C4-2B (cell line): ENCODE measurements around the gene IL16.

Experiments
- H3K27ac ChIP-seq: fragments of 450-650 bp; 2 replicates; pipeline ENCODE4 v1.5.1; 2017
- ZFX ChIP-seq: fragments of 450-650 bp; IDR thresholded peaks from 2 replicates; pipeline ENCODE4 v1.6.1; 2017
- TF ChIP-seq, protein P1 (sequence below): fragments of 450-650 bp; conservative IDR thresholded peaks from 2 replicates; pipeline ENCODE4 v1.5.1; 2017; ENCODE audit warnings: mild to moderate bottlenecking

The IL16 gene

DNA sequence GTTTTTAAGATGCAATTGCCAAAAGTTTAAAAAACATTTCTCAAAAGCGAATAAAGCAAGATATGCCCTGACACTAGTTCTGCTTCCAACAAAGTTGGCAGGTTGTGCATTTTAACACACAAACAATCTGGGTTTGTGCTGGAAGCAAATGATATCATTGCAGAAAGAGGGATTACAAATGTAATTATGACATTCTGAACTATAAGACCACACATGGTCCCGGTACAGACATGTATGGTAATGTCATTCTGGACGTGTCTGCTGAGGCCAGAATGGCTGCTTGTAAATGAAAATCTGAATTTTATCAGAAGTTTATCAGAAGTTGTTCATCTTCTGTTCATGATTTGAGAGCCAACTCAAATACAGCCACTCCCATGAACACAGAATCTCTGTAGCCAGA is 166.6 kb downstream of the IL16 start:
- no peak overlapping the region for H3K27ac ChIP-seq
- TF ChIP-seq ZFX, result no peak
- TF ChIP-seq, protein P1, sequence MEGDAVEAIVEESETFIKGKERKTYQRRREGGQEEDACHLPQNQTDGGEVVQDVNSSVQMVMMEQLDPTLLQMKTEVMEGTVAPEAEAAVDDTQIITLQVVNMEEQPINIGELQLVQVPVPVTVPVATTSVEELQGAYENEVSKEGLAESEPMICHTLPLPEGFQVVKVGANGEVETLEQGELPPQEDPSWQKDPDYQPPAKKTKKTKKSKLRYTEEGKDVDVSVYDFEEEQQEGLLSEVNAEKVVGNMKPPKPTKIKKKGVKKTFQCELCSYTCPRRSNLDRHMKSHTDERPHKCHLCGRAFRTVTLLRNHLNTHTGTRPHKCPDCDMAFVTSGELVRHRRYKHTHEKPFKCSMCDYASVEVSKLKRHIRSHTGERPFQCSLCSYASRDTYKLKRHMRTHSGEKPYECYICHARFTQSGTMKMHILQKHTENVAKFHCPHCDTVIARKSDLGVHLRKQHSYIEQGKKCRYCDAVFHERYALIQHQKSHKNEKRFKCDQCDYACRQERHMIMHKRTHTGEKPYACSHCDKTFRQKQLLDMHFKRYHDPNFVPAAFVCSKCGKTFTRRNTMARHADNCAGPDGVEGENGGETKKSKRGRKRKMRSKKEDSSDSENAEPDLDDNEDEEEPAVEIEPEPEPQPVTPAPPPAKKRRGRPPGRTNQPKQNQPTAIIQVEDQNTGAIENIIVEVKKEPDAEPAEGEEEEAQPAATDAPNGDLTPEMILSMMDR, result no peak
